ENCODE measurements around the gene NTRK1. TPM values are rescaled to one million over a fixed set of nuclear protein-coding genes. Genes with fewer than 3 reads are reported as not detected.

NTRK1 gene
- total and polyA plus RNA-seq, 4 donors, result 0.15 to 0.61 (median 0.24) TPM; not detected in 1

GRCh38 chr1:156848461-156849150, 12.1 kb upstream of the NTRK1 start:
- DNase-seq, result peak; percentile 14 to 46 (median 34)
- no peak for ATAC-seq (ENCODE audit: insufficient read depth, low FRiP score)

DNA sequence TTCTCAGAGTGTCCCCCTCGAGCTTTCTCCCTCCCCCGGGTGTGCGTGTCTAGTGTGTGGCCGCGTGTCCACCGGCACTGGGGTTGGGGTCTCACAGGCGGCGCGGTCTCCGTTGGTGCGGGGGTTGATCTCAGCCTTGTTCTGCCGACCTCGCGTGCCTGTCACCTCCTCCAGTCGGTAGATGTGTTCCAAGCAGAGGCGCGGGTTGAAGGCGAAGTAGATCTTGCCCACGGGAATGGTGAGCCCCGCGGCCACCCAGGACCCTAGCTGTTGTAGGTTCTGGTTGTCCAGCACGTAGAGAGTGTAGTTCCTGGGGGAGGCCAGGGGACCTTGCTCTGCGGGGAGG, 11.5 kb upstream of the NTRK1 start:
- Histone ChIP-seq H3K9ac (ENCODE audit: insufficient read depth in 1 of 2, low read length in 2 of 2) (no peak overlapping the region), H3K27ac (ENCODE audit: low read depth in 1 of 2, low read length in 1 of 2) (no peak overlapping the region), H3K27me3 (ENCODE audit: control insufficient read depth in 3 of 3, insufficient read depth in 3 of 3, low read length in 2 of 3) (peaks cover 3 to 68% (median 47%) of the 10 kb centered on the region in 3 donors), H3K4me1 (ENCODE audit: control insufficient read depth in 5 of 5, insufficient read depth in 5 of 5, low read length in 5 of 5) (peaks cover 0 to 14% (median 9%) of the 10 kb centered on the region in 5 donors), H3K4me3 (no peak overlapping the region), H3K36me3 (ENCODE audit: control insufficient read depth in 4 of 4, insufficient read depth in 4 of 4, low read length in 4 of 4) (no peaks in the 10 kb centered on the region), H3K9me3 (ENCODE audit: control insufficient read depth in 4 of 4, insufficient read depth in 3 of 4, low read length in 3 of 4) (peaks cover 0 to 2% (median 0%) of the 10 kb centered on the region in 4 donors)
- 22 to 24% methylated on average over 22 to 23 of the region's 23 CpGs for WGBS, 2 donors
- no peak for DNase-seq
- TF ChIP-seq, protein P1, sequence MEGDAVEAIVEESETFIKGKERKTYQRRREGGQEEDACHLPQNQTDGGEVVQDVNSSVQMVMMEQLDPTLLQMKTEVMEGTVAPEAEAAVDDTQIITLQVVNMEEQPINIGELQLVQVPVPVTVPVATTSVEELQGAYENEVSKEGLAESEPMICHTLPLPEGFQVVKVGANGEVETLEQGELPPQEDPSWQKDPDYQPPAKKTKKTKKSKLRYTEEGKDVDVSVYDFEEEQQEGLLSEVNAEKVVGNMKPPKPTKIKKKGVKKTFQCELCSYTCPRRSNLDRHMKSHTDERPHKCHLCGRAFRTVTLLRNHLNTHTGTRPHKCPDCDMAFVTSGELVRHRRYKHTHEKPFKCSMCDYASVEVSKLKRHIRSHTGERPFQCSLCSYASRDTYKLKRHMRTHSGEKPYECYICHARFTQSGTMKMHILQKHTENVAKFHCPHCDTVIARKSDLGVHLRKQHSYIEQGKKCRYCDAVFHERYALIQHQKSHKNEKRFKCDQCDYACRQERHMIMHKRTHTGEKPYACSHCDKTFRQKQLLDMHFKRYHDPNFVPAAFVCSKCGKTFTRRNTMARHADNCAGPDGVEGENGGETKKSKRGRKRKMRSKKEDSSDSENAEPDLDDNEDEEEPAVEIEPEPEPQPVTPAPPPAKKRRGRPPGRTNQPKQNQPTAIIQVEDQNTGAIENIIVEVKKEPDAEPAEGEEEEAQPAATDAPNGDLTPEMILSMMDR (IDR thresholded peaks at IDR 0.05; ENCODE audit: control extremely low read depth, extremely low read depth), result no peak
- ATAC-seq (ENCODE audit: insufficient read depth, low FRiP score), result no peak

More at GRCh38 chr1:156848461-156849150, 12.1 kb upstream of the NTRK1 start:
- WGBS, 2 donors, result 11 to 15% methylated on average over 32 to 36 of the region's 36 CpGs
- Histone ChIP-seq H3K4me1 (ENCODE audit: control insufficient read depth in 5 of 5, insufficient read depth in 5 of 5, low read length in 5 of 5) (peaks cover 0 to 14% (median 9%) of the 10 kb centered on the region in 5 donors), H3K27ac (ENCODE audit: low read depth in 1 of 2, low read length in 1 of 2) (no peak overlapping the region), H3K36me3 (ENCODE audit: control insufficient read depth in 4 of 4, insufficient read depth in 4 of 4, low read length in 4 of 4) (no peaks in the 10 kb centered on the region), H3K27me3 (ENCODE audit: control insufficient read depth in 3 of 3, insufficient read depth in 3 of 3, low read length in 2 of 3) (peaks cover 3 to 70% (median 52%) of the 10 kb centered on the region in 3 donors), H3K9ac (ENCODE audit: insufficient read depth in 1 of 2, low read length in 2 of 2) (no peak overlapping the region), H3K4me3 (no peak overlapping the region), H3K9me3 (ENCODE audit: control insufficient read depth in 4 of 4, insufficient read depth in 3 of 4, low read length in 3 of 4) (peaks cover 0 to 2% (median 0%) of the 10 kb centered on the region in 4 donors)
- TF ChIP-seq, protein P1 (IDR thresholded peaks at IDR 0.05; ENCODE audit: control extremely low read depth, extremely low read depth), result no peak

DNA sequence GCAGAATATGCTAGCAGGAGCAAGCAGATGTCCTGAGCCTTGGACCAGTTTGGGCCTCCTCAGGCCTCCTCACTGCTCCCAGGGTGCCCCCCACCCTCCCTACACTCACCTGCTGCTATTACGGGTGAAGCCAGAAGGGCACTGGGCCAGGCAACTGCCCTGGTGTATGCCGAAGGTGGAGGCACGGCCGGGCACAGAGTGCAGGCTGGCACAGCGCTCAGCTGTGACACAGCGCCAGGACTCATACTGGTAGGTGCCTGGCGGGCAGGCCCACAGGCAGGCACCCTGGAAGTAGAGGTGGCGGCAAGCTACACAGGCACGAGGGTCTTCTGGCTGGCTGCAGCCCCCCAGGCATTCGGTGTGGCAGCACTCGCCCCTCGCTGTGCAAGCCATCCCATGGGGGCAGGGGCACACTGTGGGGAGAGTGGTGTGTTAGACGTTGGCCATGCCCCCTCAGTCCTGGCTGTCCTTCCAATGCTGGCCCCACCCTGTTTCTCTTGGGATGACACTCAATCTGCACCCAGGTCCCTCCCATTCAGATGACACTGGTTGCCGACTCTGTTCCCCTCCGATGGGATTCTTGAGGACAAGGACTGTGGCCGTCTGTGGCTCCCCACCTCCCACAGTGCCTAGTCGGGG, 8.8 kb upstream of the NTRK1 start:
- Histone ChIP-seq H3K4me1 (ENCODE audit: control insufficient read depth in 5 of 5, insufficient read depth in 5 of 5, low read length in 5 of 5) (peaks cover 0 to 14% (median 4%) of the 10 kb centered on the region in 5 donors), H3K27me3 (ENCODE audit: control insufficient read depth in 3 of 3, insufficient read depth in 3 of 3, low read length in 2 of 3) (peaks cover 3 to 55% (median 24%) of the 10 kb centered on the region in 3 donors), H3K36me3 (ENCODE audit: control insufficient read depth in 4 of 4, insufficient read depth in 4 of 4, low read length in 4 of 4) (no peaks in the 10 kb centered on the region), H3K27ac (ENCODE audit: low read depth in 1 of 2, low read length in 1 of 2) (no peak overlapping the region), H3K4me3 (no peak overlapping the region), H3K9ac (ENCODE audit: insufficient read depth in 1 of 2, low read length in 2 of 2) (no peak overlapping the region), H3K9me3 (ENCODE audit: control insufficient read depth in 4 of 4, insufficient read depth in 3 of 4, low read length in 3 of 4) (no peaks in the 10 kb centered on the region)
- WGBS, 2 donors, result 80 to 86% methylated on average over 17 of the region's 17 CpGs
- TF ChIP-seq, protein P1 (IDR thresholded peaks at IDR 0.05; ENCODE audit: control extremely low read depth, extremely low read depth), result no peak
- DNase-seq (no peak), ATAC-seq (ENCODE audit: insufficient read depth, low FRiP score) (no peak)

Data from lung (tissue), 12 donors.